MM.1S (cell line): Measurements from ENCODE around the gene IFNE.

Source experiments
- DNase-seq: peaks from one replicate; pipeline ENCODE4 v3.0.0-alpha.2; 2015
- H2AFZ ChIP-seq: fragments of 300-600 bp; sonication (generic); 2 replicates; pipeline ENCODE4 v1.6.0; 2016; ENCODE audit warnings: antibody characterized with exemption, low read length
- H3F3A ChIP-seq: fragments of 300-600 bp; sonication (generic); 2 replicates; pipeline ENCODE4 v1.6.1; 2016; ENCODE audit warnings: mild to moderate bottlenecking, antibody characterized with exemption, low read length, moderate library complexity, mixed read lengths; ENCODE audit not compliant: insufficient read depth
- H3K27ac ChIP-seq: fragments of 300-600 bp; sonication (generic); 2 replicates; pipeline ENCODE4 v1.5.1; 2016; ENCODE audit warnings: mild to moderate bottlenecking, low read length
- H3K27me3 ChIP-seq: fragments of 300-600 bp; sonication (generic); replicated peaks from 2 replicates; pipeline ENCODE4 v1.6.0; 2016; ENCODE audit warnings: low read length; ENCODE audit not compliant: insufficient read depth
- H3K36me3 ChIP-seq: fragments of 300-600 bp; sonication (generic); replicated peaks from 2 replicates; pipeline ENCODE4 v1.6.1; 2016; ENCODE audit warnings: mild to moderate bottlenecking, low read length, mixed read lengths; ENCODE audit not compliant: insufficient read depth
- H3K4me1 ChIP-seq: fragments of 300-600 bp; sonication (generic); 2 replicates; pipeline ENCODE4 v1.6.1; 2016; ENCODE audit warnings: low read length, mixed read lengths
- H3K4me2 ChIP-seq: fragments of 300-600 bp; sonication (generic); 2 replicates; pipeline ENCODE4 v1.6.0; 2016; ENCODE audit warnings: low read depth, low read length
- H3K4me3 ChIP-seq: fragments of 300-600 bp; sonication (generic); 2 replicates; pipeline ENCODE4 v1.5.1; 2016; ENCODE audit warnings: low read length, mixed read lengths
- H3K79me2 ChIP-seq: fragments of 300-600 bp; sonication (generic); 2 replicates; pipeline ENCODE4 v1.6.1; 2016; ENCODE audit warnings: mixed run types, low read length, mixed read lengths
- H3K9ac ChIP-seq: fragments of 300-600 bp; sonication (generic); 2 replicates; pipeline ENCODE4 v1.6.1; 2016; ENCODE audit warnings: low read length, mixed read lengths
- H3K9me2 ChIP-seq: fragments of 300-600 bp; sonication (generic); replicated peaks from 2 replicates; pipeline ENCODE4 v1.6.1; 2016; ENCODE audit warnings: mild to moderate bottlenecking, low read length, mixed read lengths; ENCODE audit not compliant: insufficient read depth
- H3K9me3 ChIP-seq: fragments of 300-600 bp; sonication (generic); replicated peaks from 2 replicates; pipeline ENCODE4 v1.6.1; 2016; ENCODE audit warnings: mild to moderate bottlenecking, low read length, mixed read lengths; ENCODE audit not compliant: insufficient read depth
- H4K20me1 ChIP-seq: fragments of 300-600 bp; sonication (generic); 2 replicates; pipeline ENCODE4 v1.6.1; 2016; ENCODE audit warnings: mild to moderate bottlenecking, low read length, moderate library complexity, mixed read lengths; ENCODE audit not compliant: insufficient read depth
- CTCF ChIP-seq: fragments of 300-600 bp; sonication (generic); IDR thresholded peaks from 2 replicates; pipeline ENCODE4 v1.5.1; 2016; ENCODE audit warnings: antibody characterized with exemption, low read length, mixed read lengths
- EZH2 ChIP-seq: fragments of 300-600 bp; sonication (generic); optimal IDR thresholded peaks from 2 replicates; pipeline ENCODE3; 2017; ENCODE audit warnings: low read depth, mild to moderate bottlenecking, antibody characterized with exemption, low read length, mixed read lengths
- EZH2phosphoT487 ChIP-seq: fragments of 300-600 bp; sonication (generic); IDR thresholded peaks from 2 replicates; pipeline ENCODE4 v1.6.1; 2018; ENCODE audit warnings: antibody characterized with exemption, low read length

The IFNE gene

GRCh38 chr9:21519855-21520434 is 37.8 kb upstream of the IFNE start:
- TF ChIP-seq EZH2phosphoT487, result no peak
- TF ChIP-seq EZH2, result no peak
- TF ChIP-seq CTCF, result no peak
- Histone ChIP-seq H2AFZ (no peak overlapping the region), H3K9ac (no peak overlapping the region), H3K4me2 (no peak overlapping the region), H3K27me3 (no peaks in the 10 kb centered on the region), H3F3A (no peaks in the 10 kb centered on the region), H3K9me3 (no peaks in the 10 kb centered on the region), H3K27ac (no peak overlapping the region), H3K9me2 (no peaks in the 10 kb centered on the region), H3K36me3 (no peaks in the 10 kb centered on the region), H3K4me3 (no peak overlapping the region), H3K4me1 (no peaks in the 10 kb centered on the region), H4K20me1 (no peaks in the 10 kb centered on the region), H3K79me2 (no peaks in the 10 kb centered on the region)
- DNase-seq, result no peak

- H3K9me3 ChIP-seq, result no peaks in the 10 kb centered on the region
- TF ChIP-seq EZH2phosphoT487 (no peak), EZH2 (no peak), CTCF (no peak)
- H2AFZ ChIP-seq, result no peak overlapping the region
- no peaks in the 10 kb centered on the region for H3K36me3 ChIP-seq
- no peaks in the 10 kb centered on the region for H3F3A ChIP-seq
- no peak for DNase-seq
- no peaks in the 10 kb centered on the region for H3K9me2 ChIP-seq
- no peaks in the 10 kb centered on the region for H3K4me1 ChIP-seq
- H3K27me3 ChIP-seq, result no peaks in the 10 kb centered on the region
- no peaks in the 10 kb centered on the region for H4K20me1 ChIP-seq
- H3K27ac ChIP-seq, result no peak overlapping the region
- no peak overlapping the region for H3K9ac ChIP-seq
- no peak overlapping the region for H3K4me2 ChIP-seq
- no peak overlapping the region for H3K4me3 ChIP-seq
- no peaks in the 10 kb centered on the region for H3K79me2 ChIP-seq
Measured at GRCh38 chr9:21516796-21517195, 34.7 kb upstream of the IFNE start.

- H3F3A ChIP-seq, result no peaks in the 10 kb centered on the region
- H3K79me2 ChIP-seq, result no peaks in the 10 kb centered on the region
- H3K27me3 ChIP-seq, result no peaks in the 10 kb centered on the region
- H4K20me1 ChIP-seq, result no peaks in the 10 kb centered on the region
- no peak for TF ChIP-seq EZH2phosphoT487
- TF ChIP-seq EZH2, result no peak
- no peak for TF ChIP-seq CTCF
- H3K4me1 ChIP-seq, result no peaks in the 10 kb centered on the region
- H3K4me2 ChIP-seq, result no peak overlapping the region
- no peak overlapping the region for H3K9ac ChIP-seq
- H3K27ac ChIP-seq, result no peak overlapping the region
- no peak overlapping the region for H2AFZ ChIP-seq
- no peaks in the 10 kb centered on the region for H3K9me3 ChIP-seq
- H3K36me3 ChIP-seq, result no peaks in the 10 kb centered on the region
- no peak for DNase-seq
- no peak overlapping the region for H3K4me3 ChIP-seq
- no peaks in the 10 kb centered on the region for H3K9me2 ChIP-seq
Measured at GRCh38 chr9:21513431-21513830, 31.3 kb upstream of the IFNE start.
